ENCODE measurements around the gene UBE2Z. TPM values are rescaled to one million over a fixed set of nuclear protein-coding genes. Genes with fewer than 3 reads are reported as not detected.
A peak's percentile ranks its signal among the peaks of the same experiment; 100 is the strongest.

Gene UBE2Z
- total and polyA plus RNA-seq, 2 of the 13 experiments (the other 11 are each of a cell fraction or from before 2014, with no cell fraction given), result 63.2 to 122 TPM

DNA sequence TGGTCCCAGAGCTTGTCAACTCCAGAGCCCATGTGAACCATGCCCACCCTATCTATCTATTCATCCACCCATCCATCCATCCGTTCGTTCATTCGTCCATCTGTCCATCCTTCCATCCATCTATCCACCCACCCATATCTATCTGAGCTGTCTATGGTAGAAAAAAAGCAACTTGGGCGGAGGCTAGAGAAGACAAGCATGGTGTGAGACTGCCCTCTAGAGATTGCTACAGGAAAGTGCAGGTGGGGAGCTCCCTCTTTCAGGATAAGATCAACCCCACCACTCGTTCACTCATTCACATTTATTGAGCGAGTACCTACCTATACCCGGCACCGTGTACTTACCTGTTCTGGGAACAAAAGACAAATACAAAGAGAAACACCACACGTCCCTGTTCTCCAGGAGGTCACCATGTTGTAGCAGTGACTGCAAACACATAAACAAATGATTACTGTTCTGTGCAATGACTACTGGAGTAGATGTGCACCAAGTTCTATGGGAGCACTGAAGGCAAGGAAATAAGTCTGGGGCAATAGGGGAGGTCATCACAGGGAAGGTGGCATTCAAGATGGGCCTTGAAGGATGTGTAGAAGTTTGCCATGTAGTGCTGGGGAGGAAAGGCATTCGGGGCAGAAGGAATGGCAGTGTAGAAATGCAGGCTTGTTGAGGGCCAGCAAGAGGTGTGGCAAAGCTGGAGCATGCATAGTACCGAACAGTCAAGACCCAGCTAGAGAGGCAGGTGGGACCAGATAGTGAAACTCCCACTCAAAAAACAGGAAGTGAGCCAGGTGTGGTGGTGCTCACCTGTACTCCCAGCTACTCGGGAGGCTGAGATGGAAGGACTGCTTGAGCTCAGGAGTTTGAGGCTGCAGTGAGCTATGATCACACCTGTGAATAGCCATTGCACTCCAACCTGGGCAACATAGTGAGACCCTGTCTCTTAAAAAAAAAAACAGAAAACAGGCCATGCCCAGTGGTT is 29.0 kb upstream of the UBE2Z start (continued):
- TF ChIP-seq, protein P1, sequence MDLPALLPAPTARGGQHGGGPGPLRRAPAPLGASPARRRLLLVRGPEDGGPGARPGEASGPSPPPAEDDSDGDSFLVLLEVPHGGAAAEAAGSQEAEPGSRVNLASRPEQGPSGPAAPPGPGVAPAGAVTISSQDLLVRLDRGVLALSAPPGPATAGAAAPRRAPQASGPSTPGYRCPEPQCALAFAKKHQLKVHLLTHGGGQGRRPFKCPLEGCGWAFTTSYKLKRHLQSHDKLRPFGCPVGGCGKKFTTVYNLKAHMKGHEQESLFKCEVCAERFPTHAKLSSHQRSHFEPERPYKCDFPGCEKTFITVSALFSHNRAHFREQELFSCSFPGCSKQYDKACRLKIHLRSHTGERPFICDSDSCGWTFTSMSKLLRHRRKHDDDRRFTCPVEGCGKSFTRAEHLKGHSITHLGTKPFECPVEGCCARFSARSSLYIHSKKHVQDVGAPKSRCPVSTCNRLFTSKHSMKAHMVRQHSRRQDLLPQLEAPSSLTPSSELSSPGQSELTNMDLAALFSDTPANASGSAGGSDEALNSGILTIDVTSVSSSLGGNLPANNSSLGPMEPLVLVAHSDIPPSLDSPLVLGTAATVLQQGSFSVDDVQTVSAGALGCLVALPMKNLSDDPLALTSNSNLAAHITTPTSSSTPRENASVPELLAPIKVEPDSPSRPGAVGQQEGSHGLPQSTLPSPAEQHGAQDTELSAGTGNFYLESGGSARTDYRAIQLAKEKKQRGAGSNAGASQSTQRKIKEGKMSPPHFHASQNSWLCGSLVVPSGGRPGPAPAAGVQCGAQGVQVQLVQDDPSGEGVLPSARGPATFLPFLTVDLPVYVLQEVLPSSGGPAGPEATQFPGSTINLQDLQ (CRISPR knock-in tag; IDR thresholded peaks at IDR 0.05), result no peak
- TF ChIP-seq ZNF292 (CRISPR knock-in tag; IDR thresholded peaks at IDR 0.05; ENCODE audit: borderline replicate concordance, low read depth) (no peak), MIXL1 (CRISPR knock-in tag; IDR thresholded peaks at IDR 0.05) (peak; percentile 34; the same call in 1 of the 2 replicates), U2AF2 (IDR thresholded peaks at IDR 0.05; ENCODE audit: low read depth, low read length) (no peak), CCDC6 (CRISPR knock-in tag; IDR thresholded peaks at IDR 0.05) (no peak), ZNF546 (CRISPR knock-in tag; conservative IDR thresholded peaks at IDR 0.05) (no peak), PCBP1 (IDR thresholded peaks at IDR 0.05; ENCODE audit: borderline replicate concordance, low read depth, low read length) (no peak), MZF1 (CRISPR knock-in tag; IDR thresholded peaks at IDR 0.05; ENCODE audit: borderline replicate concordance) (no peak), ZNF484 (CRISPR knock-in tag; IDR thresholded peaks at IDR 0.05; ENCODE audit: borderline replicate concordance, low read depth) (no peak)
- TF ChIP-seq, protein P2, sequence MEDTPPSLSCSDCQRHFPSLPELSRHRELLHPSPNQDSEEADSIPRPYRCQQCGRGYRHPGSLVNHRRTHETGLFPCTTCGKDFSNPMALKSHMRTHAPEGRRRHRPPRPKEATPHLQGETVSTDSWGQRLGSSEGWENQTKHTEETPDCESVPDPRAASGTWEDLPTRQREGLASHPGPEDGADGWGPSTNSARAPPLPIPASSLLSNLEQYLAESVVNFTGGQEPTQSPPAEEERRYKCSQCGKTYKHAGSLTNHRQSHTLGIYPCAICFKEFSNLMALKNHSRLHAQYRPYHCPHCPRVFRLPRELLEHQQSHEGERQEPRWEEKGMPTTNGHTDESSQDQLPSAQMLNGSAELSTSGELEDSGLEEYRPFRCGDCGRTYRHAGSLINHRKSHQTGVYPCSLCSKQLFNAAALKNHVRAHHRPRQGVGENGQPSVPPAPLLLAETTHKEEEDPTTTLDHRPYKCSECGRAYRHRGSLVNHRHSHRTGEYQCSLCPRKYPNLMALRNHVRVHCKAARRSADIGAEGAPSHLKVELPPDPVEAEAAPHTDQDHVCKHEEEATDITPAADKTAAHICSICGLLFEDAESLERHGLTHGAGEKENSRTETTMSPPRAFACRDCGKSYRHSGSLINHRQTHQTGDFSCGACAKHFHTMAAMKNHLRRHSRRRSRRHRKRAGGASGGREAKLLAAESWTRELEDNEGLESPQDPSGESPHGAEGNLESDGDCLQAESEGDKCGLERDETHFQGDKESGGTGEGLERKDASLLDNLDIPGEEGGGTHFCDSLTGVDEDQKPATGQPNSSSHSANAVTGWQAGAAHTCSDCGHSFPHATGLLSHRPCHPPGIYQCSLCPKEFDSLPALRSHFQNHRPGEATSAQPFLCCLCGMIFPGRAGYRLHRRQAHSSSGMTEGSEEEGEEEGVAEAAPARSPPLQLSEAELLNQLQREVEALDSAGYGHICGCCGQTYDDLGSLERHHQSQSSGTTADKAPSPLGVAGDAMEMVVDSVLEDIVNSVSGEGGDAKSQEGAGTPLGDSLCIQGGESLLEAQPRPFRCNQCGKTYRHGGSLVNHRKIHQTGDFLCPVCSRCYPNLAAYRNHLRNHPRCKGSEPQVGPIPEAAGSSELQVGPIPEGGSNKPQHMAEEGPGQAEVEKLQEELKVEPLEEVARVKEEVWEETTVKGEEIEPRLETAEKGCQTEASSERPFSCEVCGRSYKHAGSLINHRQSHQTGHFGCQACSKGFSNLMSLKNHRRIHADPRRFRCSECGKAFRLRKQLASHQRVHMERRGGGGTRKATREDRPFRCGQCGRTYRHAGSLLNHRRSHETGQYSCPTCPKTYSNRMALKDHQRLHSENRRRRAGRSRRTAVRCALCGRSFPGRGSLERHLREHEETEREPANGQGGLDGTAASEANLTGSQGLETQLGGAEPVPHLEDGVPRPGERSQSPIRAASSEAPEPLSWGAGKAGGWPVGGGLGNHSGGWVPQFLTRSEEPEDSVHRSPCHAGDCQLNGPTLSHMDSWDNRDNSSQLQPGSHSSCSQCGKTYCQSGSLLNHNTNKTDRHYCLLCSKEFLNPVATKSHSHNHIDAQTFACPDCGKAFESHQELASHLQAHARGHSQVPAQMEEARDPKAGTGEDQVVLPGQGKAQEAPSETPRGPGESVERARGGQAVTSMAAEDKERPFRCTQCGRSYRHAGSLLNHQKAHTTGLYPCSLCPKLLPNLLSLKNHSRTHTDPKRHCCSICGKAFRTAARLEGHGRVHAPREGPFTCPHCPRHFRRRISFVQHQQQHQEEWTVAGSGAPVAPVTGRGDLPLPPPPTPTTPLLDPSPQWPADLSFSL (CRISPR knock-in tag; IDR thresholded peaks at IDR 0.05), result no peak
- TF ChIP-seq, protein P3, sequence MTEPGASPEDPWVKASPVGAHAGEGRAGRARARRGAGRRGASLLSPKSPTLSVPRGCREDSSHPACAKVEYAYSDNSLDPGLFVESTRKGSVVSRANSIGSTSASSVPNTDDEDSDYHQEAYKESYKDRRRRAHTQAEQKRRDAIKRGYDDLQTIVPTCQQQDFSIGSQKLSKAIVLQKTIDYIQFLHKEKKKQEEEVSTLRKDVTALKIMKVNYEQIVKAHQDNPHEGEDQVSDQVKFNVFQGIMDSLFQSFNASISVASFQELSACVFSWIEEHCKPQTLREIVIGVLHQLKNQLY (CRISPR knock-in tag; IDR thresholded peaks at IDR 0.05), result no peak

Data from HepG2 (cell line).